Measurements from ENCODE around the gene KIFC1.

Gene KIFC1

DNA sequence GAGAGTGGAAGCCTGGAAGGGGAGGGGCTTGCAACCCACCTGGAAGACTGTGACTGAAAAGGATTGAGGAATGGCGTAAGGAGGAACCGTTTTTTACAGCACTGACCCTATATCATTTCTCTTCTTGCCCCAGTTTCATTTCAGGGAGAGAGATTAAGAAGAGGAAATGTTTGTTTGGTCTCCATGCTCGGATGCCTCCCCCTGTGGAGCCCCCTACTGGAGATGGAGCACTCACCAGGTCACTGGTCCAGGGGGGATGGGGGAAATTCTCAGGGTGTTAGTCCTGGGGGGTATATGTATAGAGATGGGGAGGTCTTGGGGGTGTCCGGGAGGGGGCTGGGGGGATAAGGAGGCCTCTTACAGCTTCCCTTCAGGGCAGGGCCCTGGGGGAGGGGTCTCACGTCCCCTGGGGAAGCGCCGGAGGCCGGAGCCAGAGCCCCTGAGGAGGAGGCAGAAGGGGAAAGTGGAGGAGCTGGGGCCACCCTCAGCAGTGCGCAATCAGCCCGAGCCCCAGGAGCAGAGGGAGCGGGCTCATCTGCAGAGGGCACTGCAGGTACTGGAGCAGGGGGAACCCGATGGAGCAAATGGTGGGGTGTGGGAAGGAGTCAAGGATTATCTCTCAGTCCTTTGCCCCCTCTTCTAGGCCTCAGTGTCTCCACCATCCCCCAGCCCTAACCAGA, 23.1 kb downstream of the KIFC1 start:
- H3K4me3 ChIP-seq (ENCODE audit: low read depth, low read length): no peak overlapping the region
- TF ChIP-seq, protein P1, sequence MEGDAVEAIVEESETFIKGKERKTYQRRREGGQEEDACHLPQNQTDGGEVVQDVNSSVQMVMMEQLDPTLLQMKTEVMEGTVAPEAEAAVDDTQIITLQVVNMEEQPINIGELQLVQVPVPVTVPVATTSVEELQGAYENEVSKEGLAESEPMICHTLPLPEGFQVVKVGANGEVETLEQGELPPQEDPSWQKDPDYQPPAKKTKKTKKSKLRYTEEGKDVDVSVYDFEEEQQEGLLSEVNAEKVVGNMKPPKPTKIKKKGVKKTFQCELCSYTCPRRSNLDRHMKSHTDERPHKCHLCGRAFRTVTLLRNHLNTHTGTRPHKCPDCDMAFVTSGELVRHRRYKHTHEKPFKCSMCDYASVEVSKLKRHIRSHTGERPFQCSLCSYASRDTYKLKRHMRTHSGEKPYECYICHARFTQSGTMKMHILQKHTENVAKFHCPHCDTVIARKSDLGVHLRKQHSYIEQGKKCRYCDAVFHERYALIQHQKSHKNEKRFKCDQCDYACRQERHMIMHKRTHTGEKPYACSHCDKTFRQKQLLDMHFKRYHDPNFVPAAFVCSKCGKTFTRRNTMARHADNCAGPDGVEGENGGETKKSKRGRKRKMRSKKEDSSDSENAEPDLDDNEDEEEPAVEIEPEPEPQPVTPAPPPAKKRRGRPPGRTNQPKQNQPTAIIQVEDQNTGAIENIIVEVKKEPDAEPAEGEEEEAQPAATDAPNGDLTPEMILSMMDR (IDR thresholded peaks at IDR 0.05; ENCODE audit: insufficient read depth, low read depth, low read length, missing control alignments): peak; percentile 46

DNA sequence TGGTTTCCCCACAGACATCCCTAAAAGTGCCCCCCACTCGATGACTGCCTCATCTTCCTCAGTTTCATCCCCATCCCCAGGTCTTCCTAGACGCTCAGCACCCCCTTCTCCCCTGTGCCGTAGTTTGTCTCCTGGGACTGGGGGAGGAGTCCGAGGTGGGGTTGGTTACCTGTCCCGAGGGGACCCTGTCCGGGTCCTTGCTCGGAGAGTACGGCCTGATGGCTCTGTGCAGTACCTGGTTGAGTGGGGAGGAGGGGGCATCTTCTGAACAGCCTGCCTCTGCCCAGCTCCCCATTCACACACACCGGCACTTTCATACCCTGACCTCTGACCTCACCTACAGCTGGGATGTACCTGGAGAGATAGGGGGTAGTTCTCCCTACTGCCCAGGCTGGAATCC, 24.2 kb downstream of the KIFC1 start:
- no peak for DNase-seq (ENCODE audit: low read depth)
- H3K4me3 ChIP-seq (ENCODE audit: low read depth, low read length): peak overlapping the region; percentile 79
- TF ChIP-seq, protein P1 (IDR thresholded peaks at IDR 0.05; ENCODE audit: insufficient read depth, low read depth, low read length, missing control alignments): no peak

More for the DNA sequence above, 23.1 kb downstream of the KIFC1 start:
- DNase-seq (ENCODE audit: low read depth): no peak

DNA sequence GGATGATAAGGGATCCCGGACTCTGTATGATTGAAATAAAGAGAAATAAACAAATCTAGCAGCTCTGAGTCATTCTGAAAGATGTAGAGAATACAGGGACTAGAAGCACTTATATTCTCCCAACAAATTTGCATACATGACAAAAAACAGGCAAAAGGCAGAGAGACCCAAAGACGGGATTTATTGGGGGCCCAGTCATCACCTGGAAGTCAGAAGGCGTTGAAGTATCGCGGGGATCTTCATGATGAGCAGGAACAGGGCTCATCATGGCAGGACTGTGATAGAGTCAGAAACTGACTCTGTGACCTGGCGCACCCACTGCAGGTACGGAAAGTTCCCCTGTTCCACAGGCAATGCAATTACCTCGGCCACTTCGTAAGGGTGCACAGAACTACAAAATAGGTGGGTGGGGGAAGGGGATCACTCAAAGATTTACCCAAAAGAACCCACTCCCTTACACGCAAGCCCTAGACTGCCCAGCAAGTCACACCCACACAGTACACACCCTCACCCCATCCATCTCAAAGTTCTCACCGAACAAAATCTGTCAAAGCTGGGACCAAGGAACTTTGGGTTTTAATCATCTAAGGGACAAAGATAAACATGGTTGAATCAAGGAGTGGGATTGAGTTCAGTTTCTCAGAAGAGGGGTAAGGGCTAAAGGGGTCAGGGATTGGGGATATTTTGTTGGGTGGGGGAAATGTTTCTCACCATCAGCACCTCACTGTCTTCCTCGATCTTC, 24.9 kb downstream of the KIFC1 start:
- TF ChIP-seq, protein P1 (IDR thresholded peaks at IDR 0.05; ENCODE audit: insufficient read depth, low read depth, low read length, missing control alignments): no peak
- H3K4me3 ChIP-seq (ENCODE audit: low read depth, low read length): peak overlapping the region; percentile 79
- DNase-seq (ENCODE audit: low read depth): peak; percentile 80

DNA sequence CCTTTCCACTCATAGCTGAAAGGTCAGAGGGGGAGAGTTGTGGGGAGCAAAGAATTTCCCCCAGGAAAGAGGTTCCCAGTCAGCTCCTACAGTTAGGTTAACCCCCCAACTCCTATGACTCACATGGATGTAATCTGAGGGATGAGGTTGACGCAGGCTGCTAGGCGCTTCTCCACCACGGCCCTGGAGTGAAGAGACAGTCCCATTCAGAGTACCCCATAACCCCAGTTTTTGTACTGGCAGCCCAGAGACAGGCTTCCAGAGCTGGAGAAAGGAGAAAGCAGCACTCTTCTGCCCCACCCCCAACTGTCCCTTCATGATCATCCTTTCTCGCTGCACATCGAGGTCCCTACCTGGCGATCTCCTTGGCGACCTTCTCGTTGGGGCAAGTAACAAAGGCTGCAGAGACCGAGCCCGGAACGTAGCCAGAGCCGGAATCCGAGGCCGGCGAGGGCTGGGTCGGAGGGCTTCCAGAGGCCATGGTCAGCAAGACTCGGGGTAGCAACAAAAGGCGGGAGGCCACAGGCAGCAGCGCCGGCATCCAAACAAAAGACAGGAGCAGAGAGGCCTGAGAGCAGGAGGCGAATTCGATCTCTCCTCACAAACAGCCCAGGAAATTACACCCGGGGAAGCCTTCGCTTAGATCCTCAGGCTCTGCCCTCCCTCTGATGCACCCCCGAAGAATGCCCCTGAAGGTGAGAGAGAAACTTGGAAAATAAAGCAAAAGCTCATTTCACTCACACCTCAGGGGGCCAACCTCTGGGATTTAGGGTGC, 25.7 kb downstream of the KIFC1 start:
- TF ChIP-seq, protein P1 (IDR thresholded peaks at IDR 0.05; ENCODE audit: insufficient read depth, low read depth, low read length, missing control alignments): no peak
- peak overlapping the region; percentile 79 for H3K4me3 ChIP-seq (ENCODE audit: low read depth, low read length)
- peak; percentile 32 for DNase-seq (ENCODE audit: low read depth)

DNA sequence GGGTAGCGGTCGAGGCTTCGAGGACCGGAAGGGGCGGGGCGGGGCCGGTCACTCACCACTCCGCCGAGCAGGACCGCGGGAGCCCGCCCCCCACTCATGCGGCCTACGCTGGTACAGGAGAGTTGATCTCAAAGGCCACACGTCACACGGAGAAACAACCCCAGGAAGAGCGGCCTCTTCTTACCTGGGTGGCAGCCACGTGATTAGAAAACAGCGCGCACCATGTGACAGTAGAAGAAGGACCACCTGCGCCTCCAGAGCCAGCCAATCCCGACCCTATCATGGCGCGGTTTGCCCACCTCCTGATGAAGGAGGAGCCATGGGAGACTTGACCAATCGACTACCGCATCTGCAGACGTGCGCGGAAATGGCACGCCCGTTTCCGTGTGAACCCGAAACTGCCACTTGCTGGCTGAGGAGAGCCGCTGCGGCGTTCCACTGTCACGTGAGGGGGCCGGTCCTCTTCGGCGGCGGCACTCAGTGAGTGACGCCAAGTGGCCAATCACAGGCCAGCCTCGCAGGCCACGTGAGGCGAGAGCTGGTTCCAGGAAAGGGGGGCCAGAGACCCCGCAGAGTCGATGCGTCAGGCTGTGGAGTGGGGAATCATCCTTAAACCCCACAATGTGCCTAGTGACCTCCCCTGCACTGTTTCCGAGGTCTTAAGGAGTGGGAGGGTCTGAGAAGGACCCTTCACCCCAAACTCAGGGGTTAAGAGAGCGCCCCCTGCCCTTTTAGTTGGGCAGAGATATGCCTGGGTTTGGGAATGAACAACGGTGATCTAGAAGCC, 26.5 kb downstream of the KIFC1 start, which contains the start of gene CUTA:
TSS of gene CUTA (minus strand) at position 205 of the 787 bp plus-strand sequence. CDS start at position 98, 107 bp downstream.
- H3K4me3 ChIP-seq (ENCODE audit: low read depth, low read length): peak within 1 kb of the TSS; percentile 79
- TF ChIP-seq, protein P1 (IDR thresholded peaks at IDR 0.05; ENCODE audit: insufficient read depth, low read depth, low read length, missing control alignments): peak; percentile 37
- peak; percentile 100 for DNase-seq (ENCODE audit: low read depth)

DNA sequence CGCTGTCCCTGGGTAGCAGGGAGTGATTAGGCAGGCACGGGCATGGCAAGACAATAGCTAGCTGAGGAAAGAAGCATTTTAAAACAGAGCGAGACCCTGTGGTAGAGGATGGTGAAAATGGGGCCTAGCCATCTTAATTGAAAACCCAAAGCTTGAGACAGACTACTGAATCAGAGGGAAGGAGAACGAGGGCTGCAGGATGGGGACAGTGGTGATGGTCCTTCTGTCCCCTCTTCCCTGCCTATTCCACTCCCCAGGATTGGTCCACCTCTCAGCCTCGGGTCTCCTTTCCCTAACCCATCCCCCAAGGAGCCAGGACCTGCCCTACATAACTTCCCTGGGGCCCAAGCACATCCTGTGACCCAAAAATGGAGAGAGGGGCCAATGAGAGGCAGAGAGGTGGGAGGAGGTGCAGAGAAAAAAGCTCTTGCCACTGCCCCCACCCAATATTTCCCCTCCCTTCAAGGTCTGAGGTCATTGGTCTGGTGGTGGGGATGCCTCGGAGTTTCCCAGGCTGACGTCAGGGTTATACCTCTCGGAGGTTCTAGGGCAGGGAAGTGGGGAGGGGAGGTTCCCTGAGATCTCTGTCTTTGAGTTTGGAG, 27.2 kb downstream of the KIFC1 start:
- peak overlapping the region; percentile 65 for H3K4me3 ChIP-seq (ENCODE audit: low read depth, low read length)
- peak; percentile 61 for DNase-seq (ENCODE audit: low read depth)
- TF ChIP-seq, protein P1 (IDR thresholded peaks at IDR 0.05; ENCODE audit: insufficient read depth, low read depth, low read length, missing control alignments): no peak
